H9 (cell line): ENCODE results near the gene RGS6. TPM values are rescaled to one million over a fixed set of nuclear protein-coding genes. Genes with fewer than 3 reads are reported as not detected.

Experiments
- DNase-seq: peaks from one replicate; pipeline ENCODE4 v3.0.0-alpha.2; 2017
- H2AFZ ChIP-seq: one replicate; pipeline ENCODE4 v1.6.1; 2013; ENCODE audit warnings: mild to moderate bottlenecking, low read length, control low read depth, moderate library complexity
- H2AK5ac ChIP-seq: 2 replicates; pipeline ENCODE4 v1.6.1; 2013; ENCODE audit warnings: low read length, control low read depth, mixed read lengths; ENCODE audit not compliant: insufficient read length
- H2BK120ac ChIP-seq: one replicate; pipeline ENCODE4 v1.6.1; 2013; ENCODE audit warnings: low read depth, mild to moderate bottlenecking, low read length, control low read depth, inconsistent platforms; ENCODE audit not compliant: poor library complexity, severe bottlenecking
- H2BK12ac ChIP-seq: 2 replicates; pipeline ENCODE4 v1.6.1; 2013; ENCODE audit warnings: low read length, control low read depth, mixed read lengths, low read depth; ENCODE audit not compliant: insufficient read length
- H2BK15ac ChIP-seq: 2 replicates; pipeline ENCODE4 v1.6.1; 2013; ENCODE audit warnings: low read depth, low read length, control low read depth
- H2BK20ac ChIP-seq: one replicate; pipeline ENCODE4 v1.6.1; 2013; ENCODE audit warnings: low read depth, mild to moderate bottlenecking, low read length, control low read depth, inconsistent platforms; ENCODE audit not compliant: poor library complexity, severe bottlenecking
- H2BK5ac ChIP-seq: 2 replicates; pipeline ENCODE4 v1.6.1; 2013; ENCODE audit warnings: low read length, control low read depth, mixed read lengths; ENCODE audit not compliant: insufficient read length
- H3K14ac ChIP-seq: 2 replicates; pipeline ENCODE4 v1.6.1; 2013; ENCODE audit warnings: low read length, control low read depth; ENCODE audit not compliant: insufficient read depth
- H3K18ac ChIP-seq: 2 replicates; pipeline ENCODE4 v1.6.1; 2013; ENCODE audit warnings: low read depth, mild to moderate bottlenecking, mixed read lengths, low read length, control low read depth; ENCODE audit not compliant: insufficient read length
- H3K23ac ChIP-seq: 2 replicates; pipeline ENCODE4 v1.6.1; 2013; ENCODE audit warnings: low read length, control low read depth, mixed read lengths, low read depth; ENCODE audit not compliant: insufficient read length
- H3K23me2 ChIP-seq: 2 replicates; pipeline ENCODE4 v1.6.1; 2013; ENCODE audit warnings: low read depth, mild to moderate bottlenecking, mixed read lengths, low read length, control low read depth; ENCODE audit not compliant: insufficient read length, poor library complexity, severe bottlenecking
- H3K27ac ChIP-seq: 2 replicates; pipeline ENCODE4 v1.5.1; 2013; ENCODE audit warnings: low read length, control low read depth, mixed read lengths, low read depth; ENCODE audit not compliant: insufficient read length
- H3K27me3 ChIP-seq: 2 replicates; pipeline ENCODE4 v1.6.1; 2013; ENCODE audit warnings: low read length, control low read depth, inconsistent platforms; ENCODE audit not compliant: insufficient read depth
- H3K4ac ChIP-seq: 2 replicates; pipeline ENCODE4 v1.6.1; 2013; ENCODE audit warnings: low read depth, mild to moderate bottlenecking, control low read depth, inconsistent platforms, low read length, moderate library complexity
- H3K4me1 ChIP-seq: 2 replicates; pipeline ENCODE4 v1.6.1; 2013; ENCODE audit warnings: low read length, control low read depth, inconsistent platforms; ENCODE audit not compliant: insufficient read depth
- H3K4me2 ChIP-seq: 2 replicates; pipeline ENCODE4 v1.6.1; 2013; ENCODE audit warnings: low read length, control low read depth, mixed read lengths; ENCODE audit not compliant: insufficient read length, insufficient read depth
- H3K56ac ChIP-seq: 2 replicates; pipeline ENCODE4 v1.6.1; 2013; ENCODE audit warnings: low read depth, mild to moderate bottlenecking, mixed read lengths, low read length, control low read depth; ENCODE audit not compliant: insufficient read length
- H3K79me1 ChIP-seq: 2 replicates; pipeline ENCODE4 v1.6.1; 2013; ENCODE audit warnings: low read depth, mild to moderate bottlenecking, moderate library complexity, low read length, control low read depth, inconsistent platforms; ENCODE audit not compliant: insufficient read depth, poor library complexity, severe bottlenecking
- H3K79me2 ChIP-seq: 2 replicates; pipeline ENCODE4 v1.6.1; 2013; ENCODE audit warnings: low read length, control low read depth, inconsistent platforms; ENCODE audit not compliant: insufficient read depth
- H3K9ac ChIP-seq: 2 replicates; pipeline ENCODE4 v1.6.1; 2013; ENCODE audit warnings: low read length, control low read depth, mixed read lengths; ENCODE audit not compliant: insufficient read length; ENCODE audit errors: extremely low read depth
- H3K9me3 ChIP-seq: one replicate; pipeline ENCODE4 v1.6.1; 2013; ENCODE audit warnings: low read depth, low read length, inconsistent platforms; ENCODE audit not compliant: control insufficient read depth
- H3T11ph ChIP-seq: one replicate; pipeline ENCODE4 v1.6.1; 2013; ENCODE audit warnings: mild to moderate bottlenecking, low read length, control low read depth, inconsistent platforms
- H4K20me1 ChIP-seq: one replicate; pipeline ENCODE4 v1.6.1; 2013; ENCODE audit not compliant: control insufficient read depth, insufficient read length, insufficient read depth
- H4K5ac ChIP-seq: 2 replicates; pipeline ENCODE4 v1.6.1; 2013; ENCODE audit warnings: low read depth, mild to moderate bottlenecking, mixed read lengths, low read length, control low read depth; ENCODE audit not compliant: insufficient read length
- H4K8ac ChIP-seq: replicated peaks from 2 replicates; pipeline ENCODE4 v1.6.1; 2013; ENCODE audit warnings: low read length, control low read depth, mixed read lengths, low read depth; ENCODE audit not compliant: insufficient read length
- H4K91ac ChIP-seq: 2 replicates; pipeline ENCODE4 v1.6.1; 2013; ENCODE audit warnings: low read depth, mild to moderate bottlenecking, moderate library complexity, mixed read lengths, low read length, control low read depth; ENCODE audit not compliant: insufficient read length
- H3K27ac Mint-ChIP-seq, 3 experiments: 2 replicates in 2 of 3; 3 replicates in 1 of 3; pipeline ENCODE4 v1.8.0; 2020 to 2021; ENCODE audit warnings: mixed read lengths in 3 of 3, mild to moderate bottlenecking in 1 of 3, moderate library complexity in 1 of 3
- H3K27me3 Mint-ChIP-seq: 2 replicates; pipeline ENCODE4 v1.8.0; 2021; ENCODE audit warnings: low read depth, mild to moderate bottlenecking, moderate library complexity, mixed read lengths
- H3K36me3 Mint-ChIP-seq, 3 experiments: 2 replicates in 2 of 3; 3 replicates in 1 of 3; pipeline ENCODE4 v1.8.0; 2020 to 2021; ENCODE audit warnings: low read depth in 3 of 3, mixed read lengths in 3 of 3; ENCODE audit not compliant: insufficient read depth in 1 of 3
- H3K4me1 Mint-ChIP-seq, 2 experiments: 2 replicates each; pipeline ENCODE4 v1.8.0; 2020; ENCODE audit warnings: mixed read lengths in 2 of 2
- H3K4me3 Mint-ChIP-seq, 2 experiments: 2 replicates in 1 of 2; 3 replicates in 1 of 2; pipeline ENCODE4 v1.8.0; 2020 to 2021; ENCODE audit warnings: mild to moderate bottlenecking in 2 of 2, mixed read lengths in 2 of 2, moderate library complexity in 1 of 2
- H3K9me3 Mint-ChIP-seq, 2 experiments: 2 replicates in 1 of 2; 3 replicates in 1 of 2; pipeline ENCODE4 v1.8.0; 2020; ENCODE audit warnings: mild to moderate bottlenecking in 2 of 2, mixed read lengths in 2 of 2, moderate library complexity in 1 of 2
- CTCF ChIP-seq: fragments of 200-600 bp; sonication (generic); conservative IDR thresholded peaks from 3 replicates; pipeline ENCODE4 v1.8.0; 2021; ENCODE audit warnings: antibody characterized with exemption, mild to moderate bottlenecking
- WGBS: extraction: QIAGEN DNeasy Blood & Tissue Kit; methylation state at CpG from one replicate; pipeline ENCODE4 v1.1.7; 2013; ENCODE audit warnings: missing lambda C conversion rate, low lambda C conversion rate, mixed read lengths; ENCODE audit not compliant: insufficient read length; ENCODE audit errors: extremely low coverage; 5-methylcytosine and 5-hydroxymethylcytosine counted together
- total RNA-seq: library from RNA; stranded (reverse); gene quantifications from 2 replicates; pipeline ENCODE4 v1.2.1, GENCODE V29; 2021

Gene RGS6
- total RNA-seq, 1 experiment from 2014 or later: 3.0 TPM

GRCh38 chr14:72479461-72479931 lies 547.3 kb downstream of the RGS6 start:
- H3K27ac Mint-ChIP-seq: no peak overlapping the region
- H3K4me2 ChIP-seq: no peak overlapping the region
- no peak for TF ChIP-seq CTCF
- no peaks in the 10 kb centered on the region for H3K79me2 ChIP-seq
- H3K9ac ChIP-seq: no peak overlapping the region
- no peaks in the 10 kb centered on the region for H3K27me3 ChIP-seq
- no peak for DNase-seq
- H2BK20ac ChIP-seq: no peak overlapping the region
- no peaks in the 10 kb centered on the region for H3K23me2 ChIP-seq
- no peak overlapping the region for H3K4me3 Mint-ChIP-seq
- H3K4ac ChIP-seq: no peak overlapping the region
- no peak overlapping the region for H4K5ac ChIP-seq
- no peak overlapping the region for H3K56ac ChIP-seq
- H3K27ac ChIP-seq: no peak overlapping the region
- no peak overlapping the region for H2BK15ac ChIP-seq
- no peak overlapping the region for H2BK5ac ChIP-seq
- H3K4me1 ChIP-seq: peaks cover 2% of the 10 kb centered on the region; the same call in 1 of the 2 replicates
- no peak overlapping the region for H2BK12ac ChIP-seq
- no peaks in the 10 kb centered on the region for H3K27me3 Mint-ChIP-seq
- H3T11ph ChIP-seq: no peak overlapping the region
- H2AFZ ChIP-seq: no peak overlapping the region
- no peaks in the 10 kb centered on the region for H3K79me1 ChIP-seq
- peaks cover 6 to 9% of the 10 kb centered on the region in 2 experiments; a peak in 3 of 5 replicates for H3K9me3 Mint-ChIP-seq
- no peak overlapping the region for H3K18ac ChIP-seq
- no peak overlapping the region for H2AK5ac ChIP-seq
- no CpG with 5 or more reads among the region's 3 CpGs for WGBS
- H2BK120ac ChIP-seq: no peak overlapping the region
- no peak overlapping the region for H3K23ac ChIP-seq
- peaks cover 22 to 35% of the 10 kb centered on the region in 2 experiments for H3K4me1 Mint-ChIP-seq
- H4K91ac ChIP-seq: no peak overlapping the region
- H3K14ac ChIP-seq: peak overlapping the region; percentile 52; the same call in 1 of the 2 replicates
- H4K20me1 ChIP-seq: peaks cover 3% of the 10 kb centered on the region
- H3K9me3 ChIP-seq: no peaks in the 10 kb centered on the region
- H4K8ac ChIP-seq: no peak overlapping the region
- peaks cover 0 to 5% (median 1%) of the 10 kb centered on the region in 3 experiments; a peak in 3 of 7 replicates for H3K36me3 Mint-ChIP-seq
